ENCODE results near the gene RCCD1.
"Not testable (repeated sequence)": the region's sequence is repeated elsewhere in the genome, so short reads cannot be mapped to it uniquely, and the experiment has no call there.

The RCCD1 gene

GRCh38 chr15:90954712-90955623 is at the start of gene RCCD1:
RCCD1 (plus strand) TSS chr15:90954884; CDS start chr15:90956735, 1,851 bp downstream.
- peak; percentile 38 for DNase-seq

DNA sequence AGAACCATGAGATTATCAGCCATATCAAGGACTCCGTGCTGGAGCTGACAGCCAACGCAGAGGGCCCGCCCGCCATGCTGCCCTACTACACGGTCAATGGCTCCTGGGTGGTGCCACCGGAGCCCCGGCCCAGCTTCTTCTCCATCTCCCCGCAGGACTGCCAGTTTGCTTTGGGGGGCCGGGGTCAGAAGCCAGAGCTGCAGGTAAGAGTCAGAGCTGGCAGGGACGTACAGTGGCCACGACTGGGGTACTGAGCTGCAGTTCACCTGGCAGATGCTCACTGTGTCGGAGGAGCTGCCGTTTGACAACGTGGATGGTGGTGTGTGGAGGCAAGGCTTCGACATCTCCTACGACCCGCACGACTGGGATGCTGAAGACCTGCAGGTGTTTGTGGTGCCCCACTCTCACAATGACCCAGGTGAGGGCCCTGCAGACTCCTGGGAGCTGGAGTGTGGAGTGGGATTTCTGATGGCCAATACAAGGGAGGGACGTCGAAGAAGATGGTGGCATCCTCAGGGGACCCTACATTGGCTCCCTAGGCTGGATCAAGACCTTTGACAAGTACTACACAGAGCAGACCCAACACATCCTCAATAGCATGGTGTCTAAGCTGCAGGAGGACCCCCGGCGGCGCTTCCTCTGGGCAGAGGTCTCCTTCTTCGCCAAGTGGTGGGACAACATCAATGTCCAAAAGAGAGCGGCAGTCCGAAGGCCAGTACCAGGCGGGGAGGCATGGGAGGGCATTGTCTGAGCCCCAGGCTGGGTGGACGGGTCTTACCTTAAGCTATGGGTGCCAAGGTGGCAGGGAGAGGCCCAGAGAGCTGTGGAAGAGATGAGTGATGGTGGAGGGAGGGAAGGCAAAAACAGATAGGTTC is 49.1 kb upstream of the RCCD1 start:
- no peak for DNase-seq

DNA sequence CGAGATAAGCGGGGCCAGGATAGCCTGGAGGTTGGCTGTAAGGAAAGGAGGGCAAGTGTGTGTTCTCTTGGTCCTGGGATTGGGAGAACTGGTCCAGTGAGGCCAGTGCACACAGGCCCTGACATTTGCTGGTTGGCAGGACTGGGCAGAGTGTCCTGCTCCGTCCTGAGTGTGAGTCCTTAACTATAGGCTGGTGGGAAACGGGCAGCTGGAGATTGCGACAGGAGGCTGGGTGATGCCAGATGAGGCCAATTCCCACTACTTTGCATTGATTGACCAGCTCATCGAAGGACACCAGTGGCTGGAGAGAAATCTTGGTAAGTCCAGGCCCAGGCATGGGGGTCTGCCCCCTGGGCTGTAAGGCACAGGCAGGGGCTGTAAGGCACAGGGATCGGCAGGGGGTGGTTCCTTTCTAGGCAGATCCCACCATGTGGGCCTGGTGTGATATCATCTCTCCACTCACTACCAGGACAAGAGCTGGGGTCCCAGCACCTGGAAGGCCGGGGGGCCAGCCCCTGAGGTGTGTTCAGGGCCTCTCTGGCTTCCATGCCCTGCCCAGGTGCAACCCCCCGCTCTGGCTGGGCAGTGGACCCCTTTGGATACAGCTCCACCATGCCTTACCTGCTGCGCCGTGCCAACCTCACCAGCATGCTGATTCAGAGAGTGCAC is 48.4 kb upstream of the RCCD1 start:
- DNase-seq = no peak

- no peak for DNase-seq
Measured at GRCh38 chr15:90907051-90907660, 47.5 kb upstream of the RCCD1 start.

GRCh38 chr15:90907838-90908507 is 46.7 kb upstream of the RCCD1 start:
- no peak for DNase-seq

GRCh38 chr15:90909449-90909848 is 45.2 kb upstream of the RCCD1 start:
- not testable (repeated sequence) for DNase-seq

GRCh38 chr15:90909976-90910375 is 44.7 kb upstream of the RCCD1 start:
- DNase-seq = no peak

- no peak for DNase-seq
Measured at GRCh38 chr15:90910441-90911301, 44.0 kb upstream of the RCCD1 start.

- DNase-seq = no peak
Measured at GRCh38 chr15:90911302-90911623, 43.4 kb upstream of the RCCD1 start.

GRCh38 chr15:90911906-90912769 is 42.5 kb upstream of the RCCD1 start:
- DNase-seq = no peak

GRCh38 chr15:90912770-90913075 is 42.0 kb upstream of the RCCD1 start:
- DNase-seq = no peak

DNA sequence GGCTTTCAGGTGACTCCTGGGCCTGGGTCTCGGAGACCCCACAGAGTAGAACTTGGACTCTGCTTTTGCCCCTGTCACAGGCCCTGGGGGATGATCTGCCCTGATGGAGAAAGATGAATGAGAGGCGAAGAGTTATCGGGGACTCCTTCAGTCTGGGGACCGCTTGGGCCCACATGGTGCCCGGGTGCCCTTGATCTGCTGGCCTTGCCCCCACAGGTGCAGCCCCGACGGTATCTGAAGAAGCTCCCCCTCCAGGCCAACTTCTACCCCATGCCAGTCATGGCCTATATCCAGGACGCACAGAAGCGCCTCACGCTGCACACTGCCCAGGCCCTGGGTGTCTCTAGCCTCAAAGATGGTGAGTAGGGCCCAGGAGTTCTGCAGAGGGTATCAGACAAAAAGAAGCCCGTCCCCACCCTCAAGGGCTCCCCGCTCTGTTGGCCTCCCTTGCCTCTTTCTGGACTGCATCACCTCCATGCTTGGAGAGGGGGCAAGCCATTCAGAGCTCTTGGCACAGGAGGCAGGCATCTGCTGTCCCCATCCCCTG is 41.2 kb upstream of the RCCD1 start:
- DNase-seq = no peak

GRCh38 chr15:90914305-90915080 is 40.2 kb upstream of the RCCD1 start:
- DNase-seq = no peak

DNA sequence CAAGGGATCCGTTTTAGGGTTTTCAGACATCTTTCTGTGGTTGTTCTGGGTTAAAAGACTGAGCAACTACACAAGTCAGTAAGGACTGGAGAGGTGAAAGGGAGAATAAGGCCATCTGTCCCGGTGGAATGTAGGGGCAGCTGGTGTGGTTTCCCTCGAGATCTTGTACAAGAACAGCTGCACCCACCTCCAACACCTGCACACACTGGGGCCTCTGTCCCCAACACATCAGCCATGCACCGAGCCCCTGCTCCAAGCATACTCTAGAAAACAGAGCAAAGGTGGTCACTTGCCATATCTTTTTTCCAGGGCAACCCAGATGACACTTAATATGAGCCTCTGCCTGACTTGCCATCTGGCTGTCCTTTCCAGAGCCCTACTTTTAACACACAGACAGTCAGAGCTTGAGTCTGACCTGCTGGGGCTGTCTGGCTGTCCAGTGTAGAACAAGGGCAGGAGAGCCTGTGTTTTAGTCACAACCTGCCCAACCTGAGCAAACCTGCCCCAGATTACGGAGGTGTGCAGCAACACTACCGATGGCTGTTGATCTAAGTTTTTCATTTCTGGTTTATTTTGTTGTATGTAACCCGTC is 39.4 kb upstream of the RCCD1 start:
- DNase-seq = no peak

DNA sequence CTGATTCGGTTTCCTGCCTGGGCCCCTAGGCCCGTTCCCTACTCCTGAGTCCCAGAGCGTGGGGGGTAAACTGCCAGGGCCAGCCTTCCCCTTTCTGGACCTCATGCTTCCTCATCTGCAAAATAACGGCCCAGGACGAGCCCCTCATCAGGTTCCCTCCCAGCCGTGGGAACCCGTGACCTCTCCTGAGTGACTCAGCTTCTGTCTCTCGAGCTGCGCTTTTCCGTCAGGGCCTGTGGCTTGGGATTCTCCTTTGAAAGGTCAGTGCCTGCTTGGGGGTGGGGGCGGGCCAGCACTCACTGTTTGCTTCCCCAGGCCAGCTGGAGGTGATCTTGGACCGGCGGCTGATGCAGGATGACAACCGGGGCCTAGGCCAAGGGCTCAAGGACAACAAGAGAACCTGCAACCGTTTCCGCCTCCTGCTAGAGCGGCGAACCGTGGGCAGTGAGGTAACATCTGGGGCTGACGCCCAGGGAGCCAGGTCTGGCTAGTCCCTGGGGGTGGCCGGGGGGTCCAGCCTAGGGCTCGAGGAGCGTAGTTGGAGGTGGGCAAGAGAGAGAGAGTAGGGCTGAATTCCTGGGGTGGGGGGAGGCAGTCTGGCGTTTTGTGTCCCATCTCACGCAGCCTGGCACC is 38.8 kb upstream of the RCCD1 start:
- DNase-seq = no peak

GRCh38 chr15:90916461-90916860 is 38.2 kb upstream of the RCCD1 start:
- DNase-seq = no peak

DNA sequence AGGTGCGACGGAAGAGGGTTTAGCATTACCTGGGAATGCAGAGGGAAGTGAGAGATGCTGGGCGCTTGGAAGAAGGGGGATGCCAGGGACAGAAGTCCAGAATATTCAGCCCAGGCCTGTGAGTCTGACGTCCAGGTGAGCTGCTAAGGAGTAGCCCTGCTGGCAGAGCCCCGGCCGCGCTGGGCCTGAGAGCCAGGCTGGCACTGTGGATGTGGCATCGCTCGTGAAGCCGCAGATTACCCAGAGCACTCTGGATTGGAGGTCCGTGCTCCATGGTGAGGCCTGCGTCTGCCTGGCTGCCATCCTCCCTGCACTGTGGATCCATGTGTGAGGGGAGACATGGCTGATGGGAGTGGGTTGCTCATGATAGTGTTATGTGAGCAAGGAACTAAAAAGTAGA is 37.1 kb upstream of the RCCD1 start:
- DNase-seq = no peak

DNA sequence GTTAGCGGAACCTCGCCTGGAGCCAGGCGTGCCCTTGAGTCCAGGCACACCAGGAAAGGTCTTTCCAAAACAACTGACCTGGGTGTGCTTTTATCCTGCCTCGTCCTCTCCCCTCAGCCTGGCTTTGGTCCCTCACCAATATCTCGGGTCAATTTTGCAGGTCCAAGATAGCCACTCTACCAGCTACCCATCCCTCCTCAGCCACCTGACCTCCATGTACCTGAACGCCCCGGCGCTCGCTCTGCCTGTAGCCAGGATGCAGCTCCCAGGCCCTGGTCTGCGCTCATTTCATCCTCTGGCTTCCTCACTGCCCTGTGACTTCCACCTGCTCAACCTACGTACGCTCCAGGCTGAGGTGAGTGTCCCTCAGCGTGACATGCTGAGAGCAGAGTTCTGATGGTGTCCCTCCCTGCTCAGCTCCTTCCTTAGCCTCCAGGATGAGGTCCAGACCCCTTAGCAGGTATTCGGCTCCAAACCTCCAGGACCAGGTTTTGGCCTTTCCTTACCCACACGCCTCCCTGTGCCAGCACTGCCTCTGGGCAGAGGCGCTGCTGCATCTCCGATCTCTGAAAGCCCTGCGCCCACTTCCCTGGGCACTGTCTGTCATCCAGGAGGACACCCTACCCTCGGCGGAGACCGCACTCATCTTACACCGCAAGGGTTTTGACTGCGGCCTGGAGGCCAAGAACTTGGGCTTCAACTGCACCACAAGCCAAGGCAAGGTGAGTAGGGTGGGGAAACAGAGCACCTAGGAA is 36.5 kb upstream of the RCCD1 start:
- no peak for DNase-seq
